Caco-2 (cell line): Measurements from ENCODE around the gene TMSB10. TPM values are rescaled to one million over a fixed set of nuclear protein-coding genes. Genes with fewer than 3 reads are reported as not detected.
"Not testable (repeated sequence)": the region's sequence is repeated elsewhere in the genome, so short reads cannot be mapped to it uniquely, and the experiment has no call there.

Experiments used
- BruUV-seq: library from RNA; stranded (reverse); fragments of 400-500 nt; replicated peaks from 2 replicates; lab custom pipeline; 2021; lab: Mats Ljungman, UMichigan
- CTCF ChIA-PET: fragments of 300-600 bp; sonication (Branson Sonifier 250); formaldehyde crosslinking; loops from one replicate; lab custom pipeline; 2022; ENCODE audit warnings: antibody characterized with exemption; lab: Charles Lee
- POLR2A ChIA-PET: fragments of 300-600 bp; sonication (Branson Sonifier 250); formaldehyde crosslinking; loops from one replicate; lab custom pipeline; 2022; ENCODE audit warnings: antibody characterized with exemption; lab: Charles Lee
- DNase-seq, 2 experiments: peaks; one replicate each; pipeline versions ENCODE4 v3.0.0 to v3.0.0-alpha.2; 2020 to 2022
- H3K27me3 ChIP-seq: replicated peaks from 2 replicates; pipeline ENCODE4 v1.6.0; 2011; ENCODE audit warnings: low read length; ENCODE audit not compliant: control insufficient read depth, insufficient read depth
- H3K36me3 ChIP-seq: 2 replicates; pipeline ENCODE4 v1.5.1; 2011; ENCODE audit warnings: low read length; ENCODE audit not compliant: control insufficient read depth, insufficient read depth
- H3K4me1 ChIP-seq: fragments of 250-450 bp; sonication (Bioruptor Pico); 2 replicates; pipeline ENCODE4 v1.5.1; 2020; ENCODE audit warnings: mild to moderate bottlenecking
- H3K4me3 ChIP-seq: 2 replicates; pipeline ENCODE4 v1.5.1; 2011; ENCODE audit warnings: low read depth, mild to moderate bottlenecking, control low read depth, low read length
- H3K9me3 ChIP-seq: fragments of 250-450 bp; sonication (Bioruptor Pico); 2 replicates; pipeline ENCODE4 v1.5.1; 2020; ENCODE audit warnings: mild to moderate bottlenecking, moderate library complexity
- H3K27ac Mint-ChIP-seq: one replicate; pipeline ENCODE4 v1.8.0; 2022; ENCODE audit warnings: mixed read lengths; ENCODE audit not compliant: unreplicated experiment
- H3K27me3 Mint-ChIP-seq: one replicate; pipeline ENCODE4 v1.8.0; 2022; ENCODE audit warnings: mixed read lengths; ENCODE audit not compliant: insufficient read depth, unreplicated experiment
- H3K36me3 Mint-ChIP-seq: one replicate; pipeline ENCODE4 v1.8.0; 2022; ENCODE audit warnings: mild to moderate bottlenecking, mixed read lengths; ENCODE audit not compliant: insufficient read depth, unreplicated experiment
- H3K4me1 Mint-ChIP-seq: one replicate; pipeline ENCODE4 v1.8.0; 2022; ENCODE audit warnings: low read depth, mixed read lengths; ENCODE audit not compliant: unreplicated experiment
- H3K4me3 Mint-ChIP-seq: one replicate; pipeline ENCODE4 v1.8.0; 2022; ENCODE audit warnings: mild to moderate bottlenecking, moderate library complexity, mixed read lengths; ENCODE audit not compliant: unreplicated experiment
- H3K9me3 Mint-ChIP-seq: one replicate; pipeline ENCODE4 v1.8.0; 2022; ENCODE audit warnings: mixed read lengths; ENCODE audit not compliant: unreplicated experiment
- CTCF ChIP-seq, 2 experiments: fragments of 200-600 bp in 1 of 2; IDR thresholded peaks; 1 replicate in 1 of 2; 2 replicates in 1 of 2; pipeline versions ENCODE4 v1.5.1 to v1.8.0; 2011 to 2022; ENCODE audit warnings: antibody characterized with exemption in 1 of 2, control low read depth in 1 of 2, inconsistent platforms in 1 of 2, low read depth in 1 of 2, low read length in 1 of 2, mild to moderate bottlenecking in 1 of 2, moderate library complexity in 1 of 2; ENCODE audit not compliant: insufficient read depth in 1 of 2, severe bottlenecking in 1 of 2, unreplicated experiment in 1 of 2
- intact Hi-C: fragments of 100-400 bp; cut with micrococcal nuclease; formaldehyde crosslinking; loops from one replicate; pipeline ENCODE4 v1.10.0; 2022; ENCODE audit not compliant: unreplicated experiment
- total RNA-seq: library from RNA; stranded (reverse); gene quantifications from 2 replicates; pipeline ENCODE4 v1.2.3, GENCODE V29; 2022

TMSB10 gene
- total RNA-seq, 1 experiment from 2014 or later, result 1,258 TPM

DNA sequence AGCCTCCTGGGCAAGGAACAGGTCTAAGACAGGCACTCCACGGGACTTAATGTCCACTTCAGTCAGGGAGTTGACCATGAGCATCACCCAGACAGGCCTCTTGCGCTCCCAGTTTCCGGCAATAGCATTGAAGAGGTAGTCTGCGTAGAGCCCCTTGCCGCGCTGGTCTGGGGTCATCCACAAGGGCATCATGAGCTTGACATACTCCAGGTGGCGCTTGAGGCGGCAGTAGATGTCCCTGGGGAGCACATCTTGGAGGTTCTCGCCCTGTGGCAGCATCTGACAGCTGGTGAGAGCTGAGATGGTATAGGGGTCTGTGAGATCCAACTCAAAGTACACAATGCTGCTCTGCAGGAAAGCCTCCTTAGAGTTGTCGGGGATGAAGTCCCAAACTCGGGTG is 35.1 kb upstream of the TMSB10 start:
- Histone ChIP-seq H3K36me3 (no peaks in the 10 kb centered on the region), H3K27me3 (no peaks in the 10 kb centered on the region), H3K4me3 (no peak overlapping the region), H3K9me3 (no peaks in the 10 kb centered on the region), H3K4me1 (no peaks in the 10 kb centered on the region)
- Mint-ChIP-seq H3K36me3 (no peaks in the 10 kb centered on the region), H3K4me1 (no peaks in the 10 kb centered on the region), H3K4me3 (no peak overlapping the region), H3K9me3 (no peaks in the 10 kb centered on the region), H3K27ac (no peak overlapping the region), H3K27me3 (peaks cover 2% of the 10 kb centered on the region)
- POLR2A ChIA-PET, result no interaction called here
- no peak for DNase-seq
- no TSS peak for BruUV-seq
- no peak for TF ChIP-seq CTCF (IDR thresholded peaks at IDR 0.05; ENCODE audit: insufficient read depth in 1 of 2, low read depth in 1 of 2, low read length in 1 of 2, severe bottlenecking in 1 of 2, unreplicated experiment in 1 of 2)
- CTCF ChIA-PET, result interaction anchor here (0.6 kb wide), 1 partner anchor 36 kb away, joined by 7 read pairs; no protein-coding TSS in a partner anchor
- intact Hi-C loops, result no loop called here

- BruUV-seq, CTCF ChIA-PET, intact Hi-C loops, H3K9me3 Mint-ChIP-seq, POLR2A ChIA-PET, DNase-seq, H3K27ac Mint-ChIP-seq, H3K4me3 Mint-ChIP-seq, H3K27me3 ChIP-seq, H3K36me3 ChIP-seq, H3K9me3 ChIP-seq, H3K4me1 Mint-ChIP-seq, H3K27me3 Mint-ChIP-seq, H3K4me3 ChIP-seq, H3K4me1 ChIP-seq, H3K36me3 Mint-ChIP-seq: not testable (repeated sequence)
These were observed 32.8 kb upstream of the TMSB10 start for GRCh38 chr2:84872691-84873090.

DNA sequence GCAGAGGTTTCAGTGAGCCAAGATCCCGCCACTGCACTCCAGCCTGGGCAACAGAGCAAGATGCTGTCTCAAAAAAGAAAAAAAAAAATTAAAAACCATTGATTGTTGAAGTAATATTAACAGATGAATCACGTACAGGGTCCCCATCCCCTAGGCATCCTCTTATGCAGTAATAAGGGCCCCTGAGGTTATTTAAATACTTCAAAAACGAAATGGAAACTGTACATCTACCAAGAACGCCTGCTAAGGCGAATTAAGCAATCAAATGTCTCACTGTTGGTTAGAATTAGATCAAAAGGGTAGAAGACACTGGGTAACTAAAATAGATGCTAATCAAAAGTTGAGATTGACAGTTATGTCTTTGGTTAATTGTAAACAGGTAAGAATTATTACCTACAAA is 32.1 kb upstream of the TMSB10 start:
- Mint-ChIP-seq H3K27me3 (peaks cover 10% of the 10 kb centered on the region), H3K36me3 (no peaks in the 10 kb centered on the region)
- no peaks in the 10 kb centered on the region for H3K9me3 ChIP-seq

More for the DNA sequence above, 32.1 kb upstream of the TMSB10 start:
- Histone ChIP-seq H3K36me3 (no peaks in the 10 kb centered on the region), H3K27me3 (no peaks in the 10 kb centered on the region), H3K4me3 (no peak overlapping the region), H3K4me1 (no peaks in the 10 kb centered on the region)
- no TSS peak for BruUV-seq
- ChIA-PET CTCF (no interaction called here), POLR2A (no interaction called here)
- no peak for DNase-seq
- H3K4me1 Mint-ChIP-seq, result no peaks in the 10 kb centered on the region
- intact Hi-C loops, result no loop called here
- no peaks in the 10 kb centered on the region for H3K9me3 Mint-ChIP-seq
- no peak overlapping the region for H3K4me3 Mint-ChIP-seq
- H3K27ac Mint-ChIP-seq, result no peak overlapping the region
- TF ChIP-seq CTCF (IDR thresholded peaks at IDR 0.05; ENCODE audit: insufficient read depth in 1 of 2, low read depth in 1 of 2, low read length in 1 of 2, severe bottlenecking in 1 of 2, unreplicated experiment in 1 of 2), result no peak
